Stomach (tissue), 4 donors: ENCODE results near the gene C10orf67.

Source experiments
- EP300 ChIP-seq: sonication (generic); formaldehyde crosslinking; IDR thresholded peaks from one replicate; pipeline ENCODE4 v1.6.1; 2017; ENCODE audit warnings: antibody characterized with exemption
- POLR2AphosphoS5 ChIP-seq, 3 donors: sonication (generic); formaldehyde crosslinking; IDR thresholded peaks; one replicate each; pipeline ENCODE4 v1.6.1; 2016; ENCODE audit warnings: antibody characterized with exemption in 3 of 3
- TF ChIP-seq, protein P1 (sequence below), 7 experiments: fragments of 450-650 bp in 4 of 7; fragments of 200-600 bp in 3 of 7; sonication (generic) in 3 of 7; IDR thresholded peaks; one replicate each; pipeline ENCODE4 v1.5.1; 2016 to 2019; ENCODE audit warnings: antibody characterized with exemption in 7 of 7, control low read depth in 2 of 7, mild to moderate bottlenecking in 1 of 7

DNA sequence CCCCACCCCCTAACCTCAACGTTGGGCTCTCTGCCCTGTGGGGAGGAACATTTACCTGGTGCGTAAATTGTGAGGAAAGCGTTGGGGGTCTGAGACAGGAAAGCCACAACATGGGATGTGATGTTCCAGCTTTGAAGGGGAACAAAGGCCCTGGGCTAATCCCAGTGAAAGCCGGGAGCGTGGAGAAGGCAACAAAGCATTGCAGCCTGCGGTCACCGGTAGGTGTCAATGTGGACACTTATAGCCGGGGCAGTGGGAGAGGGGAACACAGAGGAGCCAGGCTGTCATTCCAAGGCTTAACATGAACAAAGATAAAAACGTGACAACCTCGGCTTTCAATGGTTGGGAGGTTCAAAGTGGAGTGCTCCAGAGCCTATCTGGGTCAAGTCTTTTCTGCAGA lies 139.8 kb downstream of the C10orf67 start:
- TF ChIP-seq, protein P1, sequence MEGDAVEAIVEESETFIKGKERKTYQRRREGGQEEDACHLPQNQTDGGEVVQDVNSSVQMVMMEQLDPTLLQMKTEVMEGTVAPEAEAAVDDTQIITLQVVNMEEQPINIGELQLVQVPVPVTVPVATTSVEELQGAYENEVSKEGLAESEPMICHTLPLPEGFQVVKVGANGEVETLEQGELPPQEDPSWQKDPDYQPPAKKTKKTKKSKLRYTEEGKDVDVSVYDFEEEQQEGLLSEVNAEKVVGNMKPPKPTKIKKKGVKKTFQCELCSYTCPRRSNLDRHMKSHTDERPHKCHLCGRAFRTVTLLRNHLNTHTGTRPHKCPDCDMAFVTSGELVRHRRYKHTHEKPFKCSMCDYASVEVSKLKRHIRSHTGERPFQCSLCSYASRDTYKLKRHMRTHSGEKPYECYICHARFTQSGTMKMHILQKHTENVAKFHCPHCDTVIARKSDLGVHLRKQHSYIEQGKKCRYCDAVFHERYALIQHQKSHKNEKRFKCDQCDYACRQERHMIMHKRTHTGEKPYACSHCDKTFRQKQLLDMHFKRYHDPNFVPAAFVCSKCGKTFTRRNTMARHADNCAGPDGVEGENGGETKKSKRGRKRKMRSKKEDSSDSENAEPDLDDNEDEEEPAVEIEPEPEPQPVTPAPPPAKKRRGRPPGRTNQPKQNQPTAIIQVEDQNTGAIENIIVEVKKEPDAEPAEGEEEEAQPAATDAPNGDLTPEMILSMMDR (IDR thresholded peaks at IDR 0.05) = no peak
- no peak for TF ChIP-seq EP300
- TF ChIP-seq POLR2AphosphoS5 (IDR thresholded peaks at IDR 0.05) = no peak
